PC-3 (cell line): ENCODE results near the gene MYL5. TPM values are rescaled to one million over a fixed set of nuclear protein-coding genes. Genes with fewer than 3 reads are reported as not detected.

ENCODE experiments used
- ATAC-seq: fragments of 200-7000 bp; cut with Tn5 transposase; 2 replicates; pipeline ENCODE4 v1.9.1; 2020; ENCODE audit warnings: mild to moderate bottlenecking, moderate library complexity
- BruUV-seq: library from RNA; stranded (reverse); fragments of 400-500 nt; replicated peaks from 2 replicates; lab custom pipeline; 2021; lab: Mats Ljungman, UMichigan
- CTCF ChIA-PET: fragments of 300-600 bp; sonication (Branson Sonifier 250); formaldehyde crosslinking; loops from one replicate; lab custom pipeline; 2022; ENCODE audit warnings: antibody characterized with exemption; lab: Charles Lee
- POLR2A ChIA-PET: fragments of 300-600 bp; sonication (Branson Sonifier 250); formaldehyde crosslinking; loops from one replicate; lab custom pipeline; 2022; ENCODE audit warnings: antibody characterized with exemption; ENCODE audit not compliant: unreplicated experiment; lab: Charles Lee
- DNase-seq: peaks from one replicate; pipeline ENCODE4 v3.0.0-alpha.2; 2015
- H2AFZ ChIP-seq: fragments of 300-600 bp; sonication (generic); 2 replicates; pipeline ENCODE4 v1.6.0; 2016; ENCODE audit warnings: antibody characterized with exemption, low read length
- H3F3A ChIP-seq: fragments of 300-600 bp; sonication (generic); one replicate; pipeline ENCODE4 v1.6.0; 2017; ENCODE audit warnings: antibody characterized with exemption, low read length, control low read depth, mild to moderate bottlenecking; ENCODE audit not compliant: unreplicated experiment
- H3K27ac ChIP-seq: fragments of 300-600 bp; sonication (generic); 2 replicates; pipeline ENCODE4 v1.5.1; 2016; ENCODE audit warnings: mild to moderate bottlenecking, low read length
- H3K27me3 ChIP-seq: fragments of 300-600 bp; sonication (generic); 2 replicates; pipeline ENCODE4 v1.6.1; 2016; ENCODE audit warnings: low read length, mixed read lengths
- H3K36me3 ChIP-seq: fragments of 300-600 bp; sonication (generic); 2 replicates; pipeline ENCODE4 v1.6.1; 2016; ENCODE audit warnings: low read depth, mixed run types, low read length, mixed read lengths
- H3K4me1 ChIP-seq: fragments of 300-600 bp; sonication (generic); 2 replicates; pipeline ENCODE4 v1.5.1; 2016; ENCODE audit warnings: low read length; ENCODE audit not compliant: insufficient read depth
- H3K4me2 ChIP-seq: fragments of 300-600 bp; sonication (generic); 2 replicates; pipeline ENCODE4 v1.6.0; 2016; ENCODE audit warnings: low read length
- H3K4me3 ChIP-seq: fragments of 300-600 bp; sonication (generic); 2 replicates; pipeline ENCODE4 v1.5.1; 2016; ENCODE audit warnings: mild to moderate bottlenecking, low read length, mixed read lengths
- H3K79me2 ChIP-seq: fragments of 300-600 bp; sonication (generic); 2 replicates; pipeline ENCODE4 v1.6.1; 2017; ENCODE audit warnings: low read length, mixed read lengths
- H3K9ac ChIP-seq: fragments of 300-600 bp; sonication (generic); 2 replicates; pipeline ENCODE4 v1.6.0; 2016; ENCODE audit warnings: mild to moderate bottlenecking, low read length
- H3K9me2 ChIP-seq: fragments of 300-600 bp; sonication (generic); replicated peaks from 2 replicates; pipeline ENCODE4 v1.6.1; 2016; ENCODE audit warnings: mixed run types, low read length, mixed read lengths
- H3K9me3 ChIP-seq: fragments of 300-600 bp; sonication (generic); 2 replicates; pipeline ENCODE4 v1.6.1; 2016; ENCODE audit warnings: low read length, mixed read lengths
- H4K20me1 ChIP-seq: fragments of 300-600 bp; sonication (generic); 2 replicates; pipeline ENCODE4 v1.6.1; 2016; ENCODE audit warnings: low read length, mixed read lengths
- CTCF ChIP-seq: fragments of 300-600 bp; sonication (generic); conservative IDR thresholded peaks from 2 replicates; pipeline ENCODE4 v1.5.1; 2017; ENCODE audit warnings: antibody characterized with exemption, low read depth, mild to moderate bottlenecking, low read length
- EZH2 ChIP-seq: fragments of 300-600 bp; sonication (generic); IDR thresholded peaks from one replicate; pipeline ENCODE4 v1.6.1; 2017; ENCODE audit warnings: antibody characterized with exemption, mild to moderate bottlenecking, low read length; ENCODE audit not compliant: unreplicated experiment
- EZH2phosphoT487 ChIP-seq: fragments of 300-600 bp; sonication (generic); IDR thresholded peaks from 2 replicates; pipeline ENCODE4 v1.6.1; 2018; ENCODE audit warnings: mild to moderate bottlenecking, antibody characterized with exemption, low read length, borderline replicate concordance
- intact Hi-C: fragments of 100-400 bp; cut with micrococcal nuclease; formaldehyde crosslinking; loops from 2 replicates; pipeline ENCODE4 v1.9.0; 2023
- total RNA-seq: library from RNA; depleted of rRNA; stranded (reverse); fragments of >200 nt; gene quantifications from 2 replicates; pipeline ENCODE4 v1.2.3, GENCODE V29; 2014

MYL5 gene
- total RNA-seq, 1 experiment from 2014 or later: 15.2 TPM

- Histone ChIP-seq H3K27me3 (no peaks in the 10 kb centered on the region), H3K4me1 (no peaks in the 10 kb centered on the region), H3F3A (no peaks in the 10 kb centered on the region), H3K4me2 (no peak overlapping the region), H3K79me2 (no peaks in the 10 kb centered on the region), H4K20me1 (no peaks in the 10 kb centered on the region), H3K27ac (no peak overlapping the region), H3K9ac (no peak overlapping the region), H3K9me3 (no peaks in the 10 kb centered on the region), H2AFZ (no peak overlapping the region), H3K4me3 (no peak overlapping the region), H3K9me2 (no peaks in the 10 kb centered on the region), H3K36me3 (no peaks in the 10 kb centered on the region)
- BruUV-seq: no TSS peak
- TF ChIP-seq EZH2phosphoT487 (no peak), EZH2 (no peak), CTCF (no peak)
- POLR2A ChIA-PET: no interaction called here
- intact Hi-C loops: no loop called here
- no peak for ATAC-seq
- CTCF ChIA-PET: no interaction called here
- DNase-seq: no peak
Observed at GRCh38 chr4:654871-655463, 19.4 kb upstream of the MYL5 start.

GRCh38 chr4:655464-656151, 18.7 kb upstream of the MYL5 start:
- DNase-seq (no peak), ATAC-seq (no peak)
- H3F3A ChIP-seq: no peaks in the 10 kb centered on the region
- H2AFZ ChIP-seq: no peak overlapping the region
- H3K4me3 ChIP-seq: no peak overlapping the region
- no peaks in the 10 kb centered on the region for H3K79me2 ChIP-seq
- ChIA-PET CTCF (no interaction called here), POLR2A (no interaction called here)
- no peak overlapping the region for H3K4me2 ChIP-seq
- H3K9me2 ChIP-seq: no peaks in the 10 kb centered on the region
- BruUV-seq: no TSS peak
- intact Hi-C loops: no loop called here
- H3K27ac ChIP-seq: no peak overlapping the region
- H3K4me1 ChIP-seq: no peaks in the 10 kb centered on the region
- no peaks in the 10 kb centered on the region for H4K20me1 ChIP-seq
- TF ChIP-seq EZH2: no peak
- TF ChIP-seq CTCF: no peak
- no peak for TF ChIP-seq EZH2phosphoT487
- no peaks in the 10 kb centered on the region for H3K9me3 ChIP-seq
- H3K27me3 ChIP-seq: no peaks in the 10 kb centered on the region
- H3K36me3 ChIP-seq: no peaks in the 10 kb centered on the region
- no peak overlapping the region for H3K9ac ChIP-seq
